Stomach (tissue), 9 donors: Measurements from ENCODE around the gene BTBD2. TPM values are rescaled to one million over a fixed set of nuclear protein-coding genes. Genes with fewer than 3 reads are reported as not detected.

ENCODE experiments used
- DNase-seq, 2 donors: peaks; one replicate each; pipeline versions ENCODE4 v3.0.0 to v3.0.0-alpha.2; 2013 to 2019
- H3K27ac ChIP-seq, 5 donors: fragments of 200-600 bp in 4 of 5; sonication (generic) in 4 of 5; one replicate each; pipeline ENCODE4 v1.5.1; 2013 to 2019; ENCODE audit warnings: mild to moderate bottlenecking in 1 of 5, moderate library complexity in 1 of 5
- H3K27me3 ChIP-seq, 3 donors: fragments of 200-600 bp; sonication (generic); one replicate each; pipeline ENCODE4 v1.5.1; 2017 to 2019; ENCODE audit warnings: mixed run types in 1 of 3
- H3K36me3 ChIP-seq, 4 donors: fragments of 200-600 bp; sonication (generic); 1 replicate in 3 of 4; 2 replicates in 1 of 4; pipeline ENCODE4 v1.5.1; 2016 to 2019
- H3K4me1 ChIP-seq, 4 donors: fragments of 200-600 bp; sonication (generic); one replicate each; pipeline ENCODE4 v1.5.1; 2016 to 2019
- H3K4me3 ChIP-seq, 4 donors: fragments of 200-600 bp; sonication (generic) in 3 of 4; one replicate each; pipeline ENCODE4 v1.5.1; 2016 to 2019; ENCODE audit warnings: mild to moderate bottlenecking in 1 of 4
- H3K9me3 ChIP-seq, 4 donors: fragments of 200-600 bp; sonication (generic); one replicate each; pipeline ENCODE4 v1.5.1; 2016 to 2019
- CTCF ChIP-seq, 7 experiments: fragments of 450-650 bp in 4 of 7; fragments of 200-600 bp in 3 of 7; sonication (generic) in 3 of 7; IDR thresholded peaks; one replicate each; pipeline ENCODE4 v1.5.1; 2016 to 2019; ENCODE audit warnings: antibody characterized with exemption in 7 of 7, control low read depth in 2 of 7, mild to moderate bottlenecking in 1 of 7
- EP300 ChIP-seq: sonication (generic); formaldehyde crosslinking; IDR thresholded peaks from one replicate; pipeline ENCODE4 v1.6.1; 2017; ENCODE audit warnings: antibody characterized with exemption
- POLR2A ChIP-seq, 4 donors: fragments of 450-650 bp; IDR thresholded peaks; one replicate each; pipeline ENCODE4 v1.6.1; 2016; ENCODE audit warnings: antibody characterized with exemption in 4 of 4, control low read depth in 2 of 4, mild to moderate bottlenecking in 1 of 4, moderate library complexity in 1 of 4
- POLR2AphosphoS5 ChIP-seq, 3 donors: sonication (generic); formaldehyde crosslinking; IDR thresholded peaks; one replicate each; pipeline ENCODE4 v1.6.1; 2016; ENCODE audit warnings: antibody characterized with exemption in 3 of 3
- WGBS, 5 donors: extraction: QIAGEN DNeasy Blood & Tissue Kit in 3 of 5; methylation state at CpG; one replicate each; pipeline versions ENCODE4 v1.1.5 to v1.1.7; 2013 to 2018; 5-methylcytosine and 5-hydroxymethylcytosine counted together
- intact Hi-C: fragments of 100-400 bp; cut with DNase I; formaldehyde crosslinking; loops from one replicate; pipeline ENCODE4 v1.15.1; 2023; ENCODE audit warnings: low total_unique reads
- polyA plus RNA-seq, 3 donors: library from polyadenylated mRNA; stranded (reverse); fragments of 200-250 nt; gene quantifications; one replicate each; pipeline ENCODE4 v1.2.3, GENCODE V29; 2013
- total RNA-seq, 5 donors: library from RNA; depleted of rRNA; stranded (reverse); fragments of >200 nt; gene quantifications; one replicate each; pipeline versions ENCODE4 v1.1.0 to v1.2.3, GENCODE V29; 2014 to 2016
- donor health status: healthy with polysubstance abuse.
- donor health status: Bipolar disorder and iron deficiency.
- donor health status: healthy.

Gene BTBD2
- total and polyA plus RNA-seq, 8 donors = 17.9 to 50.2 (median 37.6) TPM

- H3K9me3 ChIP-seq = no peaks in the 10 kb centered on the region
- no peak overlapping the region for H3K4me3 ChIP-seq
- TF ChIP-seq CTCF (IDR thresholded peaks at IDR 0.05) = no peak
- TF ChIP-seq POLR2AphosphoS5 (IDR thresholded peaks at IDR 0.05) = no peak
- no peak for TF ChIP-seq POLR2A (IDR thresholded peaks at IDR 0.05)
- TF ChIP-seq EP300 = no peak
- intact Hi-C loops = no loop called here
- H3K27me3 ChIP-seq = no peaks in the 10 kb centered on the region
- no peak for DNase-seq
- WGBS, 5 donors = 90 to 95% (median 94%) methylated on average over 17 to 27 of the region's 27 CpGs
- peaks cover 0 to 16% (median 6%) of the 10 kb centered on the region in 4 donors for H3K4me1 ChIP-seq
- H3K27ac ChIP-seq = no peak overlapping the region
- H3K36me3 ChIP-seq = peaks cover 20 to 54% (median 52%) of the 10 kb centered on the region in 4 donors
Observed at GRCh38 chr19:1970806-1971502, 44.6 kb downstream of the BTBD2 start.

GRCh38 chr19:1970003-1970805 is 45.3 kb downstream of the BTBD2 start:
- Histone ChIP-seq H3K36me3 (peaks cover 16 to 54% (median 45%) of the 10 kb centered on the region in 4 donors), H3K4me3 (no peak overlapping the region), H3K27ac (no peak overlapping the region), H3K9me3 (no peaks in the 10 kb centered on the region), H3K27me3 (no peaks in the 10 kb centered on the region), H3K4me1 (peaks cover 0 to 16% (median 6%) of the 10 kb centered on the region in 4 donors)
- 88 to 93% (median 90%) methylated on average over 29 to 38 of the region's 38 CpGs for WGBS, 5 donors
- intact Hi-C loops = no loop called here
- TF ChIP-seq CTCF (IDR thresholded peaks at IDR 0.05) = no peak
- TF ChIP-seq POLR2A (IDR thresholded peaks at IDR 0.05) = no peak
- TF ChIP-seq EP300 = no peak
- no peak for TF ChIP-seq POLR2AphosphoS5 (IDR thresholded peaks at IDR 0.05)
- no peak for DNase-seq

- H3K27me3 ChIP-seq = no peaks in the 10 kb centered on the region
- H3K36me3 ChIP-seq = peaks cover 12 to 46% (median 39%) of the 10 kb centered on the region in 4 donors
- no peak for TF ChIP-seq POLR2AphosphoS5 (IDR thresholded peaks at IDR 0.05)
- TF ChIP-seq EP300 = no peak
- TF ChIP-seq POLR2A (IDR thresholded peaks at IDR 0.05) = no peak
- no peak for TF ChIP-seq CTCF (IDR thresholded peaks at IDR 0.05)
- H3K4me3 ChIP-seq = no peak overlapping the region
- DNase-seq = no peak
- intact Hi-C loops = no loop called here
- no peaks in the 10 kb centered on the region for H3K9me3 ChIP-seq
- 93 to 96% (median 95%) methylated on average over 42 to 49 of the region's 49 CpGs for WGBS, 5 donors
- H3K4me1 ChIP-seq = peaks cover 0 to 10% (median 2%) of the 10 kb centered on the region in 4 donors
- H3K27ac ChIP-seq = no peak overlapping the region
Observed at GRCh38 chr19:1969176-1970002, 46.1 kb downstream of the BTBD2 start.
